IPS DF 4.7 (cell line): ENCODE results near the gene MYO16.
"Not testable (repeated sequence)": the region's sequence is repeated elsewhere in the genome, so short reads cannot be mapped to it uniquely, and the experiment has no call there.

Source experiments
- DNase-seq: peaks from one replicate; pipeline ENCODE4 v3.0.0-alpha.2; 2013; ENCODE audit warnings: low spot score; ENCODE audit errors: extremely low read depth

The MYO16 gene

GRCh38 chr13:108878732-108879131 lies 249.3 kb downstream of the MYO16 start:
- no peak for DNase-seq

GRCh38 chr13:108889324-108889984 lies 260.0 kb downstream of the MYO16 start:
- no peak for DNase-seq

- DNase-seq, result no peak
These were observed 265.9 kb downstream of the MYO16 start for GRCh38 chr13:108895220-108895704.

GRCh38 chr13:108897955-108898354 lies 268.5 kb downstream of the MYO16 start:
- DNase-seq, result no peak

DNA sequence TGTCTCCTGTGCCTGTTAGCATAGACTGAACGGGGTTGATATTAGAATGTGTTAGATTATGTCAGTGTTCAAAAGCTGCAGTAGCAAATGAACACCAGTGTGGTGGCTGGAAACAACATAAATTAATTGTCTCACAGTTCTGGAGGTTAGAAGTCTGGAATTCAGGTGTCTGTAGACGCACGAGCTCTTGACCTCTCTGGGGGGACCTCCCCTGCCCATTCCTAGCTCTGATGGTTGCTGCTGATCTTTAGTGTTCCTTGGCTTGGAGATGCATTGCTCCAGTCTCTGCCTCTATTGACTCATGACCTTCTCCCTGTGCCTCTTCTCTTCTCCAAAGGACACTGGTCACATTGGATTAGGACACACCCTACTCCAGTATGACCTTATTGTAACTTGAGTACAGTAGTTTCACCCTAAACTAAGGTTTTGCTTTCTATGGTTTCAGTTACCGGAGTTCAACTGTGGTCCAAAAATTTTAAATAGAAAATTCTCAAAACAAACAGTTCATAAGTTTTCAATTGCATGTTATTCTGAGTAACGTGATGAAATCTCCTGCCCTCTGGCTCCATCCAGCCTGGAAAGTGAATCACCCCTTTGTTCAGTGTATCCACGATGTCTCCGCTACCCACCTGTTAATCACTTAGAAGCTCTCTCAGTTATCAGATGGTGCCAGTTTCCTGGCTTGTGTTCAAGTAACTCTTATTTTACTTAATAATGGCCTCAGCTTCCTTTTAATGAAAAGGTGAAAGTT lies 273.2 kb downstream of the MYO16 start:
- no peak for DNase-seq

DNA sequence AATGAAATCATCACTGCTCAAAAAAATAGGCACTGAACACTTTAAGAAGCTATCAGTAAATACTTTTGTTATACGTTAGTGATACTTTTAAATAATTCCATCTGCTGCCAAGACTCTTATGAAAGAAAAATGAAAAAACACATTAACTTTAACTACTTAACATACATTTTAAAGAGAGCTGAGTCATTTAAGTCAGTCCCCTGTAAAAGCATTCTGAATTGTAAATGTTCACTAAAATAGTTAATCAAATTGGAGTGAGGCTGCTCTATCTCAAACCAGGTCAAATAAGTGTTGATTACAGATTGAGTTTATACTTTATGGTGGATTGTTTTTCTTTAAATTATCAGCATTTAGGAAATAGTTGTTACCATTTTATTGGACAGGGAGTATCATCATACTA lies 274.2 kb downstream of the MYO16 start:
- DNase-seq, result no peak

GRCh38 chr13:108911807-108912206 lies 282.4 kb downstream of the MYO16 start:
- no peak for DNase-seq

- not testable (repeated sequence) for DNase-seq
These were observed 284.3 kb downstream of the MYO16 start for GRCh38 chr13:108913731-108914130.

DNA sequence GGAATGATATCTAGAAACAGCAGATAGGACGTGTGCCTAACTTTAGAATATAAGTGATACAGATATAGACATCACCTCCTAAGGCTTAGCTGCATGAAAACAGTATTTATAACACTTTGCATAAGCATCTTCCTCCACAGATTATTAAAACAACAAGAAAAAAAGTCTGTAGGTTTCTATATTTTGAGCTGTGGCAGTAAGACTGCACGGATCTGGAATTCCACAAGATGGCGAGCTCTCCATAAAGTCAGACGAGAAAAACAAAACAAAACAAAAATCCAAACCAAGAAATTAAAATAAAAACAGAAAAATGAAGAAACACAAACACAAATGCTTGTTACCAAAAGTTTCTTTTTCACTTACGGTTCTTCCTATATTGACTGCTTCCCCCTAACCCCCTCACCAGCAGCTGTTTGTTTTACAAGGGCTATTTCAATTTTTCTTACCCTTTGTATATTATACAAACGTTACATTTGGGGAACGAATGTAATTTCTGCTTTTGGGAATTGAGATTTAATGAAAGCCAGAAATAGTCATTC lies 285.8 kb downstream of the MYO16 start:
- DNase-seq, result no peak

DNA sequence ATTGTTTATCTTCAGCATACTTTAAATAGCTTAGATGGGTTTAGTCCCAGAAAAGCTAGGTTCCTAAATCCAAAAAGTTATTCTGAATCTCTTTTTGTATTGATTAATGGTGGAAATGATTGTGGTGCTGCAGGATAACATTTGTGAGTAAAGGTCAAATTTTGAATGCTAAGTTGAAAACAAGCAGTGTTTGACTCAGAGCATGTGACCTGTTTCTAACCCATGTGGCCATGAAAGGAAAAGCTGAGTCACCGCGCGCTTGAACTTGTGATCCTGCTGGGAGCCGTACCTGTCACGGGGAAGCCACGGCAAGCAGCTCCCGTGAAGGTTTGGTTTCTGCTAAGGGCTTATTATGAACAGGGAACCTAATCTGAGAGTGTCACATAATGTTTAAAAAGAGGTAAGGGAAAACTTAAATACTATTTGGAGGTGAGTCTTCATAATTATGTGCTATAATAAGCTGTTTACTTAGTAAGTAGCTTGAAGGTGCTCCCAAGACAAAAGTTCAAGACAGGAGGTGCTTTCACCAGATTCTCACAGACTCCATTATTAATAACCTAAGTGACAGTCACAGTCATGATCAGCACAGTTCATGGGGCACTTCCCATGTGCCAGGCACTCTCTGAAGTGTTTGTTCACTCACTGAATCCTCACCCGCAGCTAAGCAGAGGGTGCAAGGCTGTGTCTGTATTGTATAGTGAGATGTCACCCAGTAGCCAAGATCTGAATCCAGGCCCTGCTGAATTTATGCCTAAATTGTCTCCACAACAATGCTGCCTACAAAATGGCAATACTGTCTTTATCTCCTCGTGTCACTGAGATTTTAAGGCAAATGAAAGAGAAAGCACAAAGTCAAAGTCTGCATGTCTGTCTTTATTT lies 286.5 kb downstream of the MYO16 start:
- DNase-seq, result no peak

- no peak for DNase-seq
These were observed 288.2 kb downstream of the MYO16 start for GRCh38 chr13:108917581-108917980.

DNA sequence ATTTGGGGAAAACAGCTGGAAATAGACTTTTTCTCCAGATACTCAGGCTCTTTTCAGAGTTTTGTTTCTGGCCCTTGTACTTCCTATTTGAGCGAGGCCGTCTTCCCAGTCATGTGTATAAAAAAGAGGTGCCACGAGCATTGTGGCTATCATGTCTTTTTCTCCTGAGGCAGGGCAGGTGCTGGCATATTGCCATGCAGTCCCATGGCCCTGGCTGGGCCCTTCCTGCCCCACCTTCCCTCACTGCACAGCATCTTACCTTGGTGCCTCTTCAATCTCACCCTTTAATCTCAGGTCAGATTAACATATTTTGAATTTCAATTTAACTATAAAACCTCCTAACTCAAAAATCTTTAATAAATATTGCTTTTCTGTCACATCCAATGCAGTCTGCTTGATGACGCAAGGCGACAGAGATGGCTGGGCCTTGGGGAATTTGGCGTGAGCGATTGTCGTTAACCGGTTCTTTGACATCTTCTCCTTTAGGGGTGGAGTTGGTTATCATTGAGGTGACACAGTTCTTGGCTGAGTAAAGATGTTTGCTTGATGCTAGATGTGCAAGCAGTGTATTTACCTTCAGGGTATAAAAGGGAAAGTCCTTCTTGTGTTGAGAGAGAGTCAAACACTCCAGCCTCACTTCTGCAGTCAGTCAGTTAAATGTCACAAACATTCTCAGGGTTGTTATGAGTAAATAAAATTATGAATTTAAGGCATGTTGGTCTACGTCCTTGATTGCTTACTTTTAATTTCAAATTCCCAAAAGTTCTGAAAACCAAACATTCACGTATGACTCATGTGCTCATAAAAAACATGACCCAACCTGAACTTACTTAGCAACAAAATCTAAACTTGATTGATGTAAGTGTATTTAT lies 289.9 kb downstream of the MYO16 start:
- no peak for DNase-seq

GRCh38 chr13:108920137-108920536 lies 290.7 kb downstream of the MYO16 start:
- DNase-seq, result no peak

- DNase-seq, result no peak
These were observed 291.8 kb downstream of the MYO16 start for GRCh38 chr13:108921238-108921637.

- no peak for DNase-seq
These were observed 292.7 kb downstream of the MYO16 start for GRCh38 chr13:108922108-108922507.

DNA sequence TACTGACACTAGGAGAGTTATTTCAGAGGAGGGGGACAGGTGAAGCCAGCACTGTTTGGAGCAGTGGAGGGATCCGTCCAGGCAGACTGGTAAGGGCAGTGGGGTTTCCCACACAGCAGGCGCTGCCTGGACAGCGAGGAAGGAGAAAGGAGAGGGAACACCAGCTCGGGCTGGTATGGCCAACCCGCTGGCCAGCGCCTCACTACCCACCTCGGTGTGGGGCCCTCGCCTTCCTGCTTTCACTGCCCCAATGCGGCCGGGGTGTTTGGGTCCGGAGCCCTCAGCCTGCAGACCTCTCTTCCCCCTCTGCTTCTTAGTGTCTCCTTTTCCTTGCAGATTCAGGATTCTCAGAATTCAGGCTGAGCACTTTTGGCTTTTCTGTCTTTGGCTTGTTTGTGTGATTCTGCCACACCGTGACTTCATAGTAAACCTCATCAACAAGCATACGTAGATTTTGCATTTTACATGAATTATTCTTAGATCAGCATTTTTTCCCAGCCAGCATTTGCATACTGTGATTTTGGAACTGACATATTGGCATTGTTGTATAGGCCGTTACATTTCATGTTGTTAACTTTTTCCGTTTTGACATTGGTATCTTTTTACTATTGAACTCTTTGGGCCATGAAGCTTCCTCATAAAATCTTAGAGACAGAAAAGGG lies 294.1 kb downstream of the MYO16 start:
- DNase-seq, result no peak

- no peak for DNase-seq
These were observed 294.7 kb downstream of the MYO16 start for GRCh38 chr13:108924134-108924533.

- DNase-seq, result no peak
These were observed 295.1 kb downstream of the MYO16 start for GRCh38 chr13:108924541-108924940.

DNA sequence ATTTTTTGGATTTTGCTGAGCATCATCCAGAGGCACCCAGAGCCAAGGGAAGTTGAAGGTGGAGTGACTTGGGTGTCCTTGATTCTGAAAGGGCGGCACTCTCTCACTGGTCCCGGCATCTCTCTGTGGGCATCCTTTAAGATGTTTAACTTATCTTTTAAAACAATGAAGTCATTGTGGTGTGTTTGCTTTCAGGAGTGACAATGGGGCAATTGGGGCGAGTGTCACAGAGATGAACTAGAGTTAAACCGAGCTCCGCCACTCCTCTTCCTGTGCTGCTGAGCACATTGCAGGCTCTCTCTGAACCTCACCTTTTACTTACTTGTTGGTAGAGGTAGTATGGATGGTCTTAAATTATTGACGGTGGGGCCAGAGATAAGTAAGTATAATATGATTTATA lies 295.7 kb downstream of the MYO16 start:
- DNase-seq, result no peak

DNA sequence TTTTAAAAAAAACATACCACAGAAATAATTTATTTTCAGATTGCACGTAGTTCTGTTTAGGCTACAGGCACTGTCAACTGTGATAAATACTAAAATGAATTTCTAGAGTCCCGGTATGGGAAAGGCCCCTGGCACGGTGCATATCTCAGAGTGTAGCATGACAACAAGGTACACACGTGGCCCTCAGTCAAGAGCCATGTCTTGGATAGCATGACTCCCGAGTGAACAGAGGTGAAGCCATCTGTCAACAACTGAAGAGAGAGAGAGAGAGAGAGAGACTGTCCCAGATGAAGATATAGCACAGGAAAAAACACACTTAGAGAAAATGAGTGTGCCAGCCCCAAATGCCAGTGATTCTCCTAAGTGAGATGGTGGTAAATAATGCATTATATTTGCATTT lies 297.5 kb downstream of the MYO16 start:
- no peak for DNase-seq
